Endothelial cell of umbilical vein (primary cell): ENCODE data around the gene PPTC7. TPM values are rescaled to one million over a fixed set of nuclear protein-coding genes. Genes with fewer than 3 reads are reported as not detected.

Source experiments
- BruUV-seq: library from RNA; stranded (reverse); fragments of 400-500 nt; replicated peaks from 2 replicates; lab custom pipeline; 2021; lab: Mats Ljungman, UMichigan
- CTCF ChIA-PET: fragments of 300-600, 350-600 bp; sonication (Branson Sonifier 250); formaldehyde crosslinking; loops from one replicate; lab custom pipeline; 2021; ENCODE audit warnings: antibody characterized with exemption, inconsistent platforms; lab: Charles Lee
- POLR2A ChIA-PET: fragments of 300-600, 350-600 bp; sonication (Branson Sonifier 250); formaldehyde crosslinking; loops from one replicate; lab custom pipeline; 2021; ENCODE audit warnings: antibody characterized with exemption, inconsistent platforms; lab: Charles Lee
- DNase-seq: peaks from one replicate; pipeline ENCODE4 v3.0.0-alpha.2; 2011; ENCODE audit warnings: low read depth, low spot score
- FAIRE-seq: peaks from 2 replicates; lab custom pipeline; 2011; peaks lifted over from hg19 to GRCh38; lab: Jason Lieb, UNC
- H2AFZ ChIP-seq: 2 replicates; pipeline ENCODE4 v1.6.0; 2012; ENCODE audit warnings: low read depth, low read length, control low read depth, inconsistent platforms
- H3K27ac ChIP-seq: 2 replicates; pipeline ENCODE4 v1.5.1; 2011; ENCODE audit warnings: low read depth, mild to moderate bottlenecking, control low read depth, low read length, moderate library complexity; ENCODE audit not compliant: insufficient read depth
- H3K27me3 ChIP-seq, 2 experiments: 2 replicates each; pipeline versions ENCODE4 v1.6.0 to v1.6.1; 2011; ENCODE audit warnings: low read length in 2 of 2, mixed read lengths in 1 of 2; ENCODE audit not compliant: control insufficient read depth in 2 of 2, insufficient read depth in 2 of 2
- H3K36me3 ChIP-seq, 2 experiments: 2 replicates in 1 of 2; 3 replicates in 1 of 2; pipeline ENCODE4 v1.5.1; 2011; ENCODE audit warnings: low read length in 2 of 2, mild to moderate bottlenecking in 1 of 2, moderate library complexity in 1 of 2; ENCODE audit not compliant: control insufficient read depth in 2 of 2, insufficient read depth in 2 of 2; ENCODE audit errors: extremely low read depth in 1 of 2
- H3K4me1 ChIP-seq: 3 replicates; pipeline ENCODE4 v1.5.1; 2011; ENCODE audit warnings: mild to moderate bottlenecking, low read length; ENCODE audit not compliant: control insufficient read depth, insufficient read depth; ENCODE audit errors: extremely low read depth
- H3K4me2 ChIP-seq: 2 replicates; pipeline ENCODE4 v1.6.1; 2011; ENCODE audit warnings: low read length, control low read depth, mixed read lengths; ENCODE audit not compliant: insufficient read depth
- H3K4me3 ChIP-seq, 3 experiments: fragments of 200-600 bp in 1 of 3; sonication (generic), shearing (Covaris generic) in 1 of 3; replicated peaks in 1 of 3; 2 replicates each; pipeline ENCODE4 v1.5.1; 2011 to 2016; ENCODE audit warnings: control low read depth in 3 of 3, low read length in 3 of 3, mild to moderate bottlenecking in 2 of 3, inconsistent platforms in 1 of 3, low read depth in 1 of 3, moderate library complexity in 1 of 3; ENCODE audit not compliant: insufficient read depth in 1 of 3
- H3K79me2 ChIP-seq: 2 replicates; pipeline ENCODE4 v1.6.0; 2012; ENCODE audit warnings: low read length, inconsistent platforms; ENCODE audit not compliant: control insufficient read depth, insufficient read depth
- H3K9ac ChIP-seq: replicated peaks from 2 replicates; pipeline ENCODE3; 2011; ENCODE audit warnings: low read length, control low read depth; ENCODE audit not compliant: insufficient read depth; ENCODE audit errors: extremely low read depth
- H3K9me1 ChIP-seq: replicated peaks from 3 replicates; pipeline ENCODE4 v1.6.0; 2011; ENCODE audit warnings: mild to moderate bottlenecking, low read length; ENCODE audit not compliant: control insufficient read depth, insufficient read depth; ENCODE audit errors: extremely low read depth
- H3K9me3 ChIP-seq: replicated peaks from 2 replicates; pipeline ENCODE4 v1.5.1; 2012; ENCODE audit warnings: low read length, inconsistent platforms; ENCODE audit not compliant: control insufficient read depth, insufficient read depth
- H4K20me1 ChIP-seq: replicated peaks from 2 replicates; pipeline ENCODE3; 2011; ENCODE audit warnings: mild to moderate bottlenecking, low read length; ENCODE audit not compliant: control insufficient read depth, insufficient read depth; ENCODE audit errors: extremely low read depth
- EZH2 ChIP-seq: IDR thresholded peaks from 2 replicates; pipeline ENCODE4 v1.6.1; 2012; ENCODE audit warnings: borderline replicate concordance, low read depth, mild to moderate bottlenecking, moderate library complexity, low read length, inconsistent platforms; ENCODE audit not compliant: severe bottlenecking
- GATA2 ChIP-seq: IDR thresholded peaks from 2 replicates; pipeline ENCODE4 v1.7.0; 2011; ENCODE audit warnings: low read depth, mild to moderate bottlenecking, moderate library complexity, mixed read lengths, low read length; ENCODE audit not compliant: insufficient read length, insufficient read depth
- JUN ChIP-seq: IDR thresholded peaks from 2 replicates; pipeline ENCODE4 v1.6.1; 2011; ENCODE audit warnings: borderline replicate concordance, low read depth; ENCODE audit not compliant: insufficient read length, insufficient read depth
- MYC ChIP-seq: IDR thresholded peaks from one replicate; pipeline ENCODE4 v1.6.1; 2011; ENCODE audit warnings: mild to moderate bottlenecking, low read depth, low read length
- POLR2A ChIP-seq: IDR thresholded peaks from 2 replicates; pipeline ENCODE4 v1.6.1; 2012; ENCODE audit warnings: low read depth, mild to moderate bottlenecking, control low read depth, low read length
- POLR2AphosphoS5 ChIP-seq: IDR thresholded peaks from 2 replicates; pipeline ENCODE4 v1.6.1; 2012; ENCODE audit warnings: low read depth, mild to moderate bottlenecking, control low read depth, low read length, moderate library complexity; ENCODE audit not compliant: insufficient read depth
- dilution Hi-C: fragments of 300-500 bp; cut with MboI; formaldehyde crosslinking; loops from one replicate; pipeline ENCODE4 v1.15.0; 2019; ENCODE audit warnings: low sequenced_read_pairs; ENCODE audit not compliant: extremely low pct_ligation_motif_present
- intact Hi-C: fragments of 100-400 bp; cut with micrococcal nuclease; formaldehyde crosslinking; loops from one replicate; pipeline ENCODE4 v1.10.0; 2022
- polyA plus RNA-seq, 4 experiments: library from polyadenylated mRNA; depleted of rRNA in 3 of 4; stranded (reverse) in 3 of 4; unstranded in 1 of 4; fragments of >200 nt; gene quantifications; 2 replicates each; pipeline versions ENCODE4 v1.2.1 to v1.2.3, GENCODE V29; 2011 to 2012; ENCODE audit warnings: missing spikeins in 1 of 4
- total RNA-seq: library from RNA; stranded (reverse); gene quantifications from 2 replicates; pipeline ENCODE4 v1.2.3, GENCODE V29; 2021
- TF ChIP-seq, protein P1 (sequence below): IDR thresholded peaks from 2 replicates; pipeline ENCODE4 v1.6.1; 2011; ENCODE audit not compliant: insufficient read depth, insufficient read length
- TF ChIP-seq, protein P2 (sequence below), 2 donors: IDR thresholded peaks; 1 replicate in 1 of 2; 2 replicates in 1 of 2; pipeline ENCODE4 v1.5.1; 2011; ENCODE audit warnings: low read length in 2 of 2, mild to moderate bottlenecking in 2 of 2, moderate library complexity in 2 of 2, control low read depth in 1 of 2, inconsistent platforms in 1 of 2, low read depth in 1 of 2; ENCODE audit not compliant: insufficient read depth in 1 of 2; ENCODE audit errors: extremely low read depth in 1 of 2

Gene PPTC7
- total and polyA plus RNA-seq, 2 donors (not counting 3 experiments of a cell fraction or from before 2014, with no cell fraction given), result 8.4 to 15.2 TPM

DNA sequence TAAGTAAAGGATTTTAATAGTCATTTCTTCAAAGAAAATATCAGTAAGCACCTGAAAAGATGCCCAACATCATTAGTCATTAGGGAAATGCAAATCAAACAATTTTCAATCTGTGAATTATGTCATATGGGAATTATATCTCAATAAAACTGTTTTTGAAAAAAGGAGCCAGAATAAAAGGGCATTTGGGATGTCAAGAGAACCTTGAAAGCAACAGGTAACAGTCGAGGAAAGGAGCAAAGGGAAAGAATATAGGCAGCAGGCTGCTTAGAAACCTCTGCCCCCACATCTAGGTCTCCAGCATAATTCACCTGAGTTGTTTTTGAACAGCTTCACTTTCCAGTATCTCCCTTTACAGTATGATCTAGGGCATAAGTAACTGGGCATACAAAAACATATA lies 68.8 kb downstream of the PPTC7 start:
- POLR2A ChIA-PET, result no interaction called here
- Histone ChIP-seq H3K27ac (no peak overlapping the region), H3K4me1 (no peaks in the 10 kb centered on the region), H3K79me2 (no peaks in the 10 kb centered on the region), H3K9ac (no peak overlapping the region), H3K9me1 (no peaks in the 10 kb centered on the region), H4K20me1 (no peaks in the 10 kb centered on the region), H3K36me3 (no peaks in the 10 kb centered on the region), H3K4me2 (no peak overlapping the region), H3K27me3 (no peaks in the 10 kb centered on the region), H3K4me3 (no peak overlapping the region), H2AFZ (no peak overlapping the region), H3K9me3 (no peaks in the 10 kb centered on the region)
- DNase-seq (no peak), FAIRE-seq (no peak)
- dilution Hi-C loops (no loop called here), intact Hi-C loops (no loop called here)
- BruUV-seq, result no TSS peak
- TF ChIP-seq, protein P1, sequence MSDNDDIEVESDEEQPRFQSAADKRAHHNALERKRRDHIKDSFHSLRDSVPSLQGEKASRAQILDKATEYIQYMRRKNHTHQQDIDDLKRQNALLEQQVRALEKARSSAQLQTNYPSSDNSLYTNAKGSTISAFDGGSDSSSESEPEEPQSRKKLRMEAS, result no peak
- no peak for TF ChIP-seq EZH2
- no peak for TF ChIP-seq POLR2AphosphoS5
- TF ChIP-seq MYC, result no peak
- no peak for TF ChIP-seq POLR2A
- no peak for TF ChIP-seq GATA2
- no peak for TF ChIP-seq JUN
- TF ChIP-seq, protein P2, sequence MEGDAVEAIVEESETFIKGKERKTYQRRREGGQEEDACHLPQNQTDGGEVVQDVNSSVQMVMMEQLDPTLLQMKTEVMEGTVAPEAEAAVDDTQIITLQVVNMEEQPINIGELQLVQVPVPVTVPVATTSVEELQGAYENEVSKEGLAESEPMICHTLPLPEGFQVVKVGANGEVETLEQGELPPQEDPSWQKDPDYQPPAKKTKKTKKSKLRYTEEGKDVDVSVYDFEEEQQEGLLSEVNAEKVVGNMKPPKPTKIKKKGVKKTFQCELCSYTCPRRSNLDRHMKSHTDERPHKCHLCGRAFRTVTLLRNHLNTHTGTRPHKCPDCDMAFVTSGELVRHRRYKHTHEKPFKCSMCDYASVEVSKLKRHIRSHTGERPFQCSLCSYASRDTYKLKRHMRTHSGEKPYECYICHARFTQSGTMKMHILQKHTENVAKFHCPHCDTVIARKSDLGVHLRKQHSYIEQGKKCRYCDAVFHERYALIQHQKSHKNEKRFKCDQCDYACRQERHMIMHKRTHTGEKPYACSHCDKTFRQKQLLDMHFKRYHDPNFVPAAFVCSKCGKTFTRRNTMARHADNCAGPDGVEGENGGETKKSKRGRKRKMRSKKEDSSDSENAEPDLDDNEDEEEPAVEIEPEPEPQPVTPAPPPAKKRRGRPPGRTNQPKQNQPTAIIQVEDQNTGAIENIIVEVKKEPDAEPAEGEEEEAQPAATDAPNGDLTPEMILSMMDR (IDR thresholded peaks at IDR 0.05; ENCODE audit: extremely low read depth in 1 of 2, insufficient read depth in 1 of 2, low read depth in 1 of 2, low read length in 2 of 2), result no peak
- CTCF ChIA-PET, result interaction anchor here (0.8 to 5.5 kb wide), 4 partner anchors 46 to 86 kb away, joined by 3 to 117 read pairs (median 4); partner anchors contain the start of genes ARPC3, FAM216A and GPN3
